ENCODE data around the gene KDM2B.

Gene KDM2B

GRCh38 chr12:121514184-121514742 is 66.6 kb downstream of the KDM2B start:
- ChIA-PET POLR2A (no interaction called here), CTCF (interaction anchor here (0.8 to 1.1 kb wide), 4 partner anchors 15 to 143 kb away, joined by 3 to 6 read pairs (median 3); no protein-coding TSS in a partner anchor)
- peak; percentile 68 for DNase-seq (ENCODE audit: extremely low spot score)
- TF ChIP-seq CTCF (IDR thresholded peaks at IDR 0.05; ENCODE audit: control extremely low read depth, extremely low read depth, low read depth, missing control alignments): peak; percentile 3

GRCh38 chr12:121513464-121514183 is 67.2 kb downstream of the KDM2B start:
- POLR2A ChIA-PET: no interaction called here
- peak; percentile 88 for DNase-seq (ENCODE audit: extremely low spot score)
- CTCF ChIA-PET: interaction anchor here (0.8 to 1.1 kb wide), 4 partner anchors 14 to 144 kb away, joined by 3 to 6 read pairs (median 3); no protein-coding TSS in a partner anchor
- TF ChIP-seq CTCF (IDR thresholded peaks at IDR 0.05; ENCODE audit: control extremely low read depth, extremely low read depth, low read depth, missing control alignments): no peak

- no peak for TF ChIP-seq CTCF (IDR thresholded peaks at IDR 0.05; ENCODE audit: control extremely low read depth, extremely low read depth, low read depth, missing control alignments)
- CTCF ChIA-PET: interaction anchor here (0.6 kb wide), 1 partner anchor 53 kb away, joined by 3 read pairs; no protein-coding TSS in a partner anchor
- no peak for DNase-seq (ENCODE audit: extremely low spot score)
- POLR2A ChIA-PET: no interaction called here
Observed at GRCh38 chr12:121512561-121512960, 68.3 kb downstream of the KDM2B start.

GRCh38 chr12:121511916-121512315 is 68.9 kb downstream of the KDM2B start:
- DNase-seq (ENCODE audit: extremely low spot score): no peak
- ChIA-PET POLR2A (no interaction called here), CTCF (no interaction called here)
- TF ChIP-seq CTCF (IDR thresholded peaks at IDR 0.05; ENCODE audit: control extremely low read depth, extremely low read depth, low read depth, missing control alignments): no peak

GRCh38 chr12:121509339-121509738 is 71.5 kb downstream of the KDM2B start:
- POLR2A ChIA-PET: no interaction called here
- CTCF ChIA-PET: interaction anchor here (1.3 to 2.4 kb wide), 4 partner anchors 9 to 31 kb away, joined by 5 to 11 read pairs (median 10); no protein-coding TSS in a partner anchor
- no peak for DNase-seq (ENCODE audit: extremely low spot score)
- no peak for TF ChIP-seq CTCF (IDR thresholded peaks at IDR 0.05; ENCODE audit: control extremely low read depth, extremely low read depth, low read depth, missing control alignments)

- TF ChIP-seq CTCF (IDR thresholded peaks at IDR 0.05; ENCODE audit: control extremely low read depth, extremely low read depth, low read depth, missing control alignments): no peak
- ChIA-PET CTCF (interaction anchor here (1.3 to 2.4 kb wide), 4 partner anchors 9 to 65 kb away, joined by 4 to 11 read pairs (median 6); no protein-coding TSS in a partner anchor), POLR2A (interaction anchor here (0.6 kb wide), 1 partner anchor 32 kb away, joined by 3 read pairs; no protein-coding TSS in a partner anchor)
- DNase-seq (ENCODE audit: extremely low spot score): no peak
Observed at GRCh38 chr12:121508533-121508932, 72.3 kb downstream of the KDM2B start.

Data from GM10248 (cell line).